Measurements from ENCODE around the gene CTNND2.

The CTNND2 gene

DNA sequence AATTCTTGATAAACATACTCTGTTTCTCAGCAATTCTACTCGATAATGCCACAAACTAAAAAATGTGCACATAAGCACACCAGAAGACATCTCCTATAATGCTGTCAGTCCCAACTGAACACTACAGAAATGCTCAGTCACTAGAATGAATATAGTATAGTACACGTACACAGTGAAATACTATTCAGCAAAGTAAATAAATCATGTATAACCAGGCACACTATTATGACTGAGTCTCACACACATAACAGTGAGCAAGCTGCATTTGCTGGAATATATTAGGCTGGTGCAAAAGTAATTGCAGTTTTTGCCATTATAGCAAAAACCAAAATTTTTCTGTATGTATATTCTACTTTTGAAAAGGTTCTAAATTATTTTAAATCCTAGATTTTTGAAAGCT lies 310.2 kb downstream of the CTNND2 start:
- DNase-seq (ENCODE audit: low read depth in 3 of 3): no peak

DNA sequence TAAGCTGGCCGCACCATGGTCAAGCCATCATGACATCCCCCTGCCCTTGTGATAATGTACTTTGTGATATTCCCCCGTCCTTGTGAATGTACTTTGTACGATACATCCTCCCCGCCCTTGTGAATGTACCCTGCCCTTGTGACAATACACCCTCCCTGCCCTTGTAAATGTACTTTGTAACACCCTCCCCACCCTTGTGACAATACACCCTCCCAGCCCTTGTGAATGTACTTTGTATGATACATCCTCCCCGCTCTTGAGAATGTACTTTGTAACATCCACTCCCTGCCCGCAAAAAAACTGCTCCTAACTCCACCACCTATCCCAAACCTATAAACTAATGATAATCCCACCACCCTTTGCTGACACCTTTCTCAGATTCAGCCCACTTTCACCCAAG lies 313.8 kb downstream of the CTNND2 start:
- DNase-seq (ENCODE audit: low read depth in 3 of 3): no peak

DNA sequence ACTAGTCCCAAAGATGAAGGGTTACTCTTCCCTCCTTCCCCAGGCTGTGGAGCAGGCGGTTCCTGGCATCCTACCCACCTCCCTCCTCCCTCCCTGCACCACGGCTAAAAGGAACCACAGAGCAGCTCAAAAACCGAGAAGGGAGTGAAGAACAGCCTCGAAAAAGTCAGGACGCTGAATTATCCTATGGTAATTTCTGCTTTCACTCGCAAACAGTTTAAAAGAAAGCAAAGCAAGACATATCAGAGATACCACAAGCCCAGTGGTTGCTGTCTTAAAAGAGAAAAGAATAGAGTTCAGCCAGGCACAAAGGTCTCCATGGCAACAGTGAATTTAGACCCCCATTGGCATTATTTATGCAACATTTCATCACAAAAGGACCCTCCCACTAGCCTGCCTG lies 315.4 kb downstream of the CTNND2 start:
- DNase-seq (ENCODE audit: low read depth in 3 of 3): no peak

DNA sequence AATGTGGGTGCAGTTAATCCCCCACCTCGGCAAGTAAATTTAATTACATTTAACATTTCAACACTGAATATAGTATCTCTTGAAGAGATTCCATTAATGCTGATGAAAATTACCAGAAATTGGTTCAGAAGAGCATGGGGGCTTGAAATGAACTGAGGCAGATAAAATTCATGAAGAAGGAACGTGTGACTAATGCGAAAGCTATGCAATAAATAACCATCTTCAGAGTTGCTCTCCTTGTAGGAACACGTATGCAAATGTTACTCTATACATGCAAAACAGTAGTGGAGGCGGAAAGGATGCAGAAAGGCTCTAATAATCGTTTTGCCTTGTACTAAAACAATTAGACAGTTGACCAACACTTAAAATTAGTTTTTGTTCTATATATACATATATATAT lies 320.2 kb downstream of the CTNND2 start:
- no peak for DNase-seq (ENCODE audit: low read depth in 3 of 3)

DNA sequence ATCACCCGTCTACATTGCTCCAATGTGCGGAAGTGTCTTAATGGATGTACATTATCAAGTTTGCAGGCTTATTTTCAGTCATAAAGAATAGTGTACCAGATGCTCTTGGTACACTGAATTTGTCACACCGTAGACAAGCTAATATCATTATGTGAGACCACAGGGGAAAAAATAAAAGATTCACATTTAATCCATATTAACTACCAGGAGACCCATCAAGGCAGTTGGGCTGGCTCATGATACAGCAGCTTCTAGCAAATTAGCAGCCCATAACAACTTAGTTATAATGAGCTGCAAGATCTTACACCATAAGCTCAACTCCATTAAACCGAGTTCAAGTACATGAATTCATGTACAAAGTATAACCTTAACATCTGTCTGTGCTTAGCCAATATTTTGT lies 324.9 kb downstream of the CTNND2 start:
- DNase-seq (ENCODE audit: low read depth in 3 of 3): no peak

DNA sequence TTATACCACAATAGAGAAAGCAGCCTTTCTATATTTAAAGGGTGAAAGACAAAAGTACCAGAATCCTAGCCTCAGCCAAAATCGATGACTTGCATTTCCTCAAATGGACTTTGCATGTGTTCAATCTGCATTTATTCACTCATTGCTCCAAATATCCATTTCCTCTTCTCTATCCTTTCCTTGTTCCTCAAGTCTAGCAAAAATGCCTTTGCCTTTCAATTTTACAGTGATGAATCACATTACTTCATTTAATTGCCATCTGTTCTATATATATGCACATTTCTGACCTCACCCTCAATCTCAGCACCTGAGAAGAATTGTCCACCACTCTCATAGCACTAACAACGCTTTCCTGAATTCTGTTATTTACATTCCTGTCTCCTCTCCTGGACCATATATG lies 329.5 kb downstream of the CTNND2 start:
- DNase-seq (ENCODE audit: low read depth in 3 of 3): no peak

DNA sequence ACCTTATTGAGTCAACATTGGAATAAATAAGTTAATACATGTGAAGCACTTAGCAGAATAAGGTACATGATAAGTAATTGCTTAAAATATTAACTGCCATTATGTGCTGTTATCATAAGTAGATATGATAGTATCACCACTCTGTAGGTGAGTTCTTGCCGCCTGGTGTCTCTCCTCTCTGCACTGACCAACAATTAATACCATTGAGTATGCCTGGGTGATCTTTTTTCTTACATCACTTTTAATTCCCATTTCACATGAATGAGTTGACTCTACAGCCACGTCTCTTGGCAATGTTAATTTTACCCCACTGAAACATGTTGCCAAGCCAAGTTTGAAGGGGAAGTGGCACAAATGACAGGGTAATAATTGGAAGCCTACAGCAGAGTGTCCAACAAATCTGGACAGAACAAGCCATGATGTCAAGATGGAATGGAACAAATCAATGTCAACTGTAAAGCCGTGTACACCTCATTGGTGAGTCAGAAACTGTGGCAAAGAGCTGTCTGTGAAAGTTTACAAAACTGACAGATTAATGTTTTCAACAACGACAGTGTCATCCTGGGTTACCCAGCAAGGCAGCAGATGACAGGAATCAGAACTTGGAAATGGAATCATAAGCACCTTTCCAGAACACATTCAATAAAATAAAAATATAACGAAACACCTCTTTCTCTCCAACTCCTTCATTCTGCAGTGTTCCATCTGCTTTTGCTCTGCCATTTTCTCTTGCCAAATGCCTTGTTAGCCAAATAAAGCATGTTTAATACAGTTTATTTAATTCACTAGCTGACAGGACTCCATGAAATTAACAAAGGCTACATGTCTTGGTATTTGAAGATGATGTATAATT lies 330.9 kb downstream of the CTNND2 start:
- DNase-seq (ENCODE audit: low read depth in 3 of 3): no peak

DNA sequence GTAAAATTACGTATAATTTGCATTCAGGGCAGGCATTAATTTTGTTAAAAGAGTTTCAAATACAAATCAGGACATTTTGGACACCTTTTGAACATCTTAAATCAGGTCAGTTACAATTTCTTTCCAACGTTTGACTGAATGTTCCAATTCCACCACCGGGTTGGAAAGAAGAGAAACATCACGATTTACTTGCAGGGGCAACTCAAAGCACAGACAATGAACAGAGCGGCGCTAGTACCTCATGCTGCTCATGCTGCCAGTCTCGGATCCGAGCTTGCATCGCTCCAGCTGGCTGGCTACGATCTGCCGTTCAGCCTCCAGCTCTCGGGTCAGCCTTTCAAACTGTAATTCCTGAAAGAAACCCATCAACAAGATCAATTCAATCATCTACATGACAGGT lies 339.5 kb downstream of the CTNND2 start:
- no peak for DNase-seq (ENCODE audit: low read depth in 3 of 3)

DNA sequence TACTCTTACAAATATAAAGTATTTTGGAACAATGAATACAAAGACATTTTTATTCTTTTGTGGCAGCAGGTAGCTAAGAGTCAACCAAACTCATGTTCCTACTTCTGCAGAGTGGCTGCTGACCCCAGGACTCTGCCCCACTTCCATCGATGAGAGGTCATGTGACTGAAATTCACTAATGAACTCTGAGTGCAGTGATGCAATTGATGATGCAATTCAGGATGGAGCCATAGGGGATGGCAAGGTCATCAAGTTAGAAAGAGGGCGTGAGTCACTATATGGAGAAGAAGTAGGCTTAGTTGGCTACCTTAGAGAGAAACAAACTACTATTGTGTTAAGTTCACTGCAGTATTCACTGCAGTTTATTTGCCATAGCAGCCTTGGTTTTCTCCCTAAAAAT lies 340.4 kb downstream of the CTNND2 start:
- no peak for DNase-seq (ENCODE audit: low read depth in 3 of 3)

DNA sequence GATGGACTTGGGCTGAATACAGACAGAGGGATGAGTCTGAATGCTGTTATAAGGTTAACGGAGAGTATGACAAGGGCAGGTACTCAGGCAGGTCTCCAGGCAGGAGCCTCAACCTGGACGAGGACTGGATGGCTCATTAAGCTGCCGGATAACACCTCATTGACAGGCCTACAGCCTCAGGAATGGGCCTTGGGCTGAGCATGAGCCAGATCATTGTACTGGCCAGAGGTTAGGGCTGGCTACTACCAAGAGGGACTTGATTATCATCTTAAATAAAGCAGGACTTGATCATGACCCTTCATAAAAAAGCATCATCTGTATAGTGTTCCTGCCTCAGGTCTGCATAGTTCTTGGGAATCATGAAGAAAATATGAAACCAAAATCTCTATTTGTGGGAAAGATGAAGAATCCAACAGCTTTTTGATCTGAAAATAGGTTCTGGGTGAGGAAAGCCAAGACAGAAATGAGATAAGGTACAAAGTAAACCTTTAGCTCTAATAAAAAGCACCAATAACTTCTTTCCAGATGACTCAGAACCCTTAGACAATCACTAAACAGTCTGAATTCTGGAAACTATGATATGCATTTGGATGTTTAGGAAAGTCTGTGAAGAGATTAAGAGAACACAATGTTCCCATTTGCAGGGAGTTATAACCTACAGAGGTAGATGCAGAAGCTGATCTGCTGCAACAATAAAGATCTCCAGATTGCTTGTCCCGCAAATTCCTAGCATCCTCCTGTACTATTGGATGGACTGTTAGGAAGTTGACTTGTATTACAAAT lies 343.1 kb downstream of the CTNND2 start:
- no peak for DNase-seq (ENCODE audit: low read depth in 3 of 3)

DNA sequence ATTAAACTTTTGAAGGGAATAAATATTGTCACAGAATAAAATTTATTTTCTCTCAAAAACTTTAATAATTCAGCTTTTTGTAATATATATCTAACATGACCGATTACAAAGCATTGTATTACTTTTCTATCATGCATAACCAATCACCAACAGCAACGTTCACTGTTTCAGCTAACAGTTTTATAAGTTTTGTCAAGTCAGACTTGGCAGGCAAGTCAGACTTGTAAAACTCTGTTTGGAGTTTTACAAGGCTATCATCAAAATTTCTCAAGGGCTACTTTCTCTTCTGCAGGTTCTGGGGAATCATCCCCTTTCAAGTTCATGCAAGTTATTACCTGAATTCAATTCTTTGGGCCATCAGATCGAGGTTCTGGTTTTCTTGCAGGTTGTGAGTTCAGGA lies 347.2 kb downstream of the CTNND2 start:
- DNase-seq (ENCODE audit: low read depth in 3 of 3): no peak

DNA sequence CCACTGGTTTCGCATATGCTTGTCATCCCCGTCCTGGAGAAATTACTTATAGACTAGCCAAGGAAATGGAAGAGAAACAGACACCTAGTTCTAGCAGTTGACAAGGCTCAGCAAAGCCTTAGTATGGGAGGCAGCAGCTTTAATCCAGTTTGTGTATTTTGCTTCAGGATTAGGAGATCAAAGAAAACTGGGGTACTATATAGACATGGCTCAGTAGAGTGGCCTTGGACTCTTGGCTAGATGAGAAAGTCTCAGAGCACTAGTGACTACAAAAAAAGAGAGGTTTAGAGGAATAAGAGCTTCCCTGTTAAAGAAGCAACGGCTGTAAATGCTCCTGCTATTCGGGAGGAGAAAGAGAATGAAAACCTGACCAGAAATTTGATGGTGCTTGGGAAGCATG lies 349.1 kb downstream of the CTNND2 start:
- DNase-seq (ENCODE audit: low read depth in 3 of 3): no peak

DNA sequence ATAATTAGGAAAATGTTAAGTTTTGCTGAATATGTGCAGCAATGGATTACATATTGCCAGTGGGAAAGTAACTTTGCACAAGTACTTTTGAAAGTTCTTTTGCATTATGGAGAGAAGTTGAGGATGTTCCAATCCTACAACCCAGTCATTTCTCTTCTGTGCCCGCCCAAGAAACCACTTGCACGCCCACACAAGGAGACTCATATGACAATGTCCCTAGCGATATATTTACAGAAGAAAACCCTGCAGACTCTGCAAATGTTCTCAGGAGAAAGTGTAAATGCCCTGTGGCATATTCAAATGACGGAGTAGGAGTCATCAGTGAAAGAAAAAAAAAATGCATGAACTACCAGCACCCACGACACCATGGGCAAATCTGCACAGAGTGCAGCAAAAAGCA lies 356.5 kb downstream of the CTNND2 start:
- no peak for DNase-seq (ENCODE audit: low read depth in 3 of 3)

DNA sequence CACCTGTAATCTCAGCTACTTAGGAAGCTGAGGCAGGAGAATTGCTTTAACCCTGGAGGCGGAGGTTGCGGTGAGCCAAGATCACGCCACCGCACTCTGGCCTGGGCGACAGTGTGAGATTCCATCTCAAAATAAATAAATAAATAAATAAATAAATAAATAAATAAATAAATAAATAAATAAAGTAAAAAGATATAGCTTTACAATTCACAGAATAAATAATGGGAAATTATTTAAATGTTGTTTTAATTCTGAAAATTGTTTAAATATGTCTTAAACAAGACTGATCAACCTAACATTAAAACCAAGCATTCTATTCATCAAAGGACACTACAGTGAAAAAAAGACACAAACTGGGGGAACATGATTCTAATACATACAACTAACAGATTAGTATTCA lies 357.1 kb downstream of the CTNND2 start:
- DNase-seq (ENCODE audit: low read depth in 3 of 3): no peak

DNA sequence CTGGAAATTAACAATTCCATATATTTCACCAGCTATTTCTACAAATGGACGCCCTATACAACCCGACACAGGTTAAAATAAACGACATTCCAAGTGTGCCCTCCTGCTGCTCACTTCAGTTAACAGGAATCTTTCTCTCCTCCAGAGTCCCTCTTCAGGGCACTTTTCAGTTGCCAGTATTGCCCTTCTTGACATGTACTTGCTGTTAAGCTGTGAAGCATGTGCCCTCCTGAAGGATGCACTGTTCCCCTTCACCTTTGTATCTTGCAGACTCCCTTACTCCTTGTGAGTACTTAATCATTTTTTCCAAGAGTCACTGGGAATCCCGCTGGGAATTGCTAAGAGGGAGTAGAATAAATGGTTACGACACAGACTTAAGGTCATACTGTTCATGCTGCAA lies 364.1 kb downstream of the CTNND2 start:
- DNase-seq (ENCODE audit: low read depth in 3 of 3): no peak

DNA sequence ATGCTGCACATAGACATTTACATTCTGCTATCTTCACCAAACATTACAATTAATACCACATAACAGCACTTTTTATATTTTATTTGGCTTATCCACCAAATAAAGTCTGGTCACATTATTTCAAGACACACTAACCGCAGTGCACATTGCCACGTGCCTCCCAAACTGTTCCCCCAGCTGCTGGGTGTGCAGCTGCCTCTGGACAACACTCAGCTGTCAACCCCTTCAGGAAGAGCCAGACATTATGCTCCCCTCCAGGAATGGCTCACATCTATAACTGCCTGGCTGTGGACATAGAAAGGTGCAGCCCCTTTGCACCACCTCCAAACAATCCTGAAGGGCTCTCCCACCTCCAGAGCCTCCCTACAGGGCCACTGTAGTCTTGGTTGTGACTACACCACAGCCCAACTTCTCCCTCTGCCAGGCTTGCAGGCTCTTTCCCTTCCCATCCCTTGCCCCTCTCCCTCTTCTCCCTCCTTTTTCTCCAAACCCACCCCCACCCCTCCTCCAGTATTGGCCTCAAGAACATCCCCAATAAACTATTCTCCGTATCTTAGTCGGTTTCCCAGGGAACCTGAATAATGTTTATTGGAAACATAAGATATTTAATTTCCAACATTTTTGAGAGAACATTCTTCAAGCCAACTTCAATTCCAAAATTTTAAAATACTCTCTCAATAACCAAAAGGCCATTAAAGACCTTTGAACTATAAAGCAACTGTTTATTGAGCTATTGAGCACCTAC lies 372.3 kb downstream of the CTNND2 start:
- DNase-seq (ENCODE audit: low read depth in 3 of 3): no peak

DNA sequence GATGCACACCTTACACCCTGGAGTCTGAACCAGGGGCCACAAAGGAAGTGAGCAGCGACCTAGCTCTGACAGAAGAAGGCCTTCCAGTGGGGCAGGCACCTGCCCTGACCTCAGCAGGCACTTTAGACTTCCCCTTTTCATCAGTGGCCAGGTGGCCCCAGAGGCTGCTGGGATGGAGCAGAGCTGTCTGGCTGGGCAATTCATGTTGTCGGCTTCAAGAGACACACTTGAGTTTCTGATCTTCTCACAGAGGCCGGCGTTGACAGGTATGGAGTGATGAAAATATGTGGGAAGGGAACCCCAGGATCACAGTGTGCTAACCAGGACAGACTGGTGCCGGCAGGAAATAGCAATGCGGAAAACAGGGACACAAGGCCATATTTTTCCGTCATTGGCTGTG lies 375.5 kb downstream of the CTNND2 start:
- no peak for DNase-seq (ENCODE audit: low read depth in 3 of 3)

DNA sequence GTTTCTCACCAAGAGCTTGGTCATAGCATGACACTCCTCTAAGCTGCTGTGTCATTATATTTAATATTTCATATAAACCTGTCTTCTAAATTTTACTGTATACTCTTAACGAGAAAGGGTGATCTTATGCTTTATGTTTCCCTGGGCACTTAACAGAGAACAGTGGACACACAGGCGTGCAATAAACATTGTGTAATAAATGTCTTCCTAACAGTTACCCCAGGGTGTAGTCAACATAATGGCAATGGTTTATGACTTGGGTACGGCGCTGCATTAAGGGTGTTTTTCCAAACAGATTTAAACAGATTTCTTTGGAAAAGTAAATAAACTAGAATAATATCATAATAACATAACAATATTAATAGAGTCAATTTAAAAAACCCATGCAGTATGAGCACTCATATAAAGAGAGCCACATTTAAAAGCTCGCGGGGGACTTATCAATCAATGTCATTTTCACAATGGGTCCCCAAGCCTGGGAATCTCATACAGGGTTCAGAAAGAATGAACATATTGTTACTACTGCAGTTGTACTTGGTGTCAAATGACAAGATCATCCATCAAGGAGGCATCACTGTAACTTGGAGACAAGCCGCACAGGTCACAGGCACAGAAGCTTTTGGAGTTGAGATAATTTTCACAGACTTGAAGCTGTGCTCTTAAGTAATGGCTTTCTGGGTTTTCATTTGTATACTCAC lies 376.4 kb downstream of the CTNND2 start:
- no peak for DNase-seq (ENCODE audit: low read depth in 3 of 3)

DNA sequence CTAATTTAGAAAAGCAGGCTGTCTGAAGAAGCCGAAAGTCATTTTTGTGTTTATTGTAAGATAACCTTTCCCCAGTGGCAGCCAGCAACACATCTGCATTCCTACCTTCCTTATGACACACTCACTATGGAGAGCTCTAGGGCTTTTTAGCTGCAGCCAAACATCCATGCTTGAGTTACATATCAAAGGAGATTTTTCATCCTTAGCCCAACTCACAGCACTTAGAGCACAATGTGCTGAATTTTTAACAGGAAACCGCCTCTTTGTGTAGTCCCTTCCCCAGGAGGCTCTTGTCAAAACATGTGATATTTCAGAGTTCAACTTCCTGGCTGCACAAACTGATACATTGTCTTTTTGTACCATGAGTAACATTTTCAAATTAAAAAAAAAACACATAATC lies 379.2 kb downstream of the CTNND2 start:
- DNase-seq (ENCODE audit: low read depth in 3 of 3): no peak

DNA sequence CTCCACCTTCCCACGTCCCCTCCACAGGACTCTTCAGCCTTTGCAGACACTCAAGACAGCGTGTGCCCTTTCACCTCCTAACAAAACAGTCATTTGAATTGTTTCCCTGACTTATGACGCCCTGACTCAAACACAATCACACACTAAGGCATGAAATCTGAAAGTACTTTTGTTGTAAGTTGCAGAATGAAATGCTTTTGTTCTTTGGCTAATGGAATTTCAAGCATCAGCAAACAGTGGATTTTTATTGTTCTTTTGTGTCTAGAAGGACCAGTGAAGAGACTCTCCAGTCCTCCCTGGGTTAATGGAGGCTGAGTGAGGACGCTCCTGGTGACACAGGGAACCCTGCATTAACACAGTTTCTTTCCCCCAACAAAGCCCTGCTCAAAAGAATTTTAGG lies 380.1 kb downstream of the CTNND2 start:
- no peak for DNase-seq (ENCODE audit: low read depth in 3 of 3)

DNA sequence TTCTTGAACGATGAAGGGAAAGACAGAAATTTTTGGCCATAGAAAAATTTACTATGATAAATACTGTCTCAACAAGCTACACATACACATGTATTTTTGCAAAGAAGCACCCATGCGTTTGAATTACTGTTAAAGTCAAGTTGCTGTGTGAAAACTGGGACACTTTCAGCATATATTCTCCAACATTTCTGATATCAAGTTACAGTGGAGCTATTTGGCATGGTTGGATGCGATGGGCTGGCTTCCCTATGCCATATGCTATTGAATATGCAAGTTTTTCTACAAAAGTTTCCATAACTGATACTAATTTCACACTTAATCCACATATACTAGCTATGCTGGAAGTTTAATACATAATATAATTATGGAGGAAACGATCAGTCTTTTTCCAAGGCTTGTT lies 381.4 kb downstream of the CTNND2 start:
- no peak for DNase-seq (ENCODE audit: low read depth in 3 of 3)

Data from stimulated activated CD4-positive, alpha-beta T cell treated with anti-CD3 and anti-CD28 coated beads, TNF-alpha, amount 100 ng/mL, for 4 hours (primary cell).